ENCODE results near the gene CLOCK.

The CLOCK gene

GRCh38 chr4:55540271-55540670, 6.4 kb downstream of the CLOCK start:
- no peak for DNase-seq

GRCh38 chr4:55539658-55540057, 7.1 kb downstream of the CLOCK start:
- no peak for DNase-seq

- DNase-seq, result no peak
Measured at GRCh38 chr4:55538531-55538930, 8.2 kb downstream of the CLOCK start.

GRCh38 chr4:55534306-55534705, 12.4 kb downstream of the CLOCK start:
- no peak for DNase-seq

- DNase-seq, result no peak
Measured at GRCh38 chr4:55530691-55531090, 16.0 kb downstream of the CLOCK start.

- DNase-seq, result no peak
Measured at GRCh38 chr4:55530167-55530566, 16.5 kb downstream of the CLOCK start.

GRCh38 chr4:55528491-55528890, 18.2 kb downstream of the CLOCK start:
- DNase-seq, result no peak

- no peak for DNase-seq
Measured at GRCh38 chr4:55524844-55525571, 21.7 kb downstream of the CLOCK start.

GRCh38 chr4:55518442-55518841, 28.3 kb downstream of the CLOCK start:
- no peak for DNase-seq

- DNase-seq, result no peak
Measured at GRCh38 chr4:55517526-55518229, 29.0 kb downstream of the CLOCK start.

GRCh38 chr4:55512922-55513571, 33.7 kb downstream of the CLOCK start:
- no peak for DNase-seq

GRCh38 chr4:55512077-55512476, 34.6 kb downstream of the CLOCK start:
- no peak for DNase-seq

GRCh38 chr4:55510685-55511084, 36.0 kb downstream of the CLOCK start:
- no peak for DNase-seq

GRCh38 chr4:55509266-55509665, 37.4 kb downstream of the CLOCK start:
- DNase-seq, result no peak

GRCh38 chr4:55507612-55508011, 39.1 kb downstream of the CLOCK start:
- DNase-seq, result no peak

GRCh38 chr4:55503169-55503568, 43.5 kb downstream of the CLOCK start:
- DNase-seq, result no peak

GRCh38 chr4:55500072-55500471, 46.6 kb downstream of the CLOCK start:
- no peak for DNase-seq

GRCh38 chr4:55499495-55499894, 47.2 kb downstream of the CLOCK start:
- no peak for DNase-seq

GRCh38 chr4:55498051-55498450, 48.7 kb downstream of the CLOCK start:
- DNase-seq, result no peak

- DNase-seq, result no peak
Measured at GRCh38 chr4:55491486-55491885, 55.2 kb downstream of the CLOCK start.

GRCh38 chr4:55488716-55489115, 58.0 kb downstream of the CLOCK start:
- DNase-seq, result no peak

GRCh38 chr4:55485821-55486220, 60.9 kb downstream of the CLOCK start:
- DNase-seq, result no peak

GRCh38 chr4:55483315-55483714, 63.4 kb downstream of the CLOCK start:
- no peak for DNase-seq
